K562 (cell line): ENCODE results near the gene ETHE1. TPM values are rescaled to one million over a fixed set of nuclear protein-coding genes. Genes with fewer than 3 reads are reported as not detected.

Experiments
- BCL6 ChIP-seq: fragments of 250-450 bp; sonication (Bioruptor Pico); IDR thresholded peaks from 2 replicates; pipeline ENCODE4 v1.4.0; 2020
- BCOR ChIP-seq: fragments of 450-650 bp; IDR thresholded peaks from 2 replicates; pipeline ENCODE4 v1.6.1; 2016
- BHLHE40 ChIP-seq: IDR thresholded peaks from 2 replicates; pipeline ENCODE4 v1.6.1; 2011; ENCODE audit warnings: low read length, improper control_type of control experiment
- CBX2 ChIP-seq: fragments of 200-600 bp; sonication (generic); IDR thresholded peaks from one replicate; pipeline ENCODE4 v1.6.1; 2012; ENCODE audit warnings: mild to moderate bottlenecking, low read length, inconsistent platforms; ENCODE audit not compliant: insufficient read depth, poor library complexity, severe bottlenecking
- ELF2 ChIP-seq: fragments of 250-450 bp; sonication (Bioruptor Pico); IDR thresholded peaks from 2 replicates; pipeline ENCODE4 v1.5.0; 2021; ENCODE audit warnings: mild to moderate bottlenecking
- ESRRA ChIP-seq: fragments of 450-650 bp; IDR thresholded peaks from 2 replicates; pipeline ENCODE4 v1.6.1; 2014; ENCODE audit warnings: low read depth, mild to moderate bottlenecking, moderate library complexity, borderline replicate concordance
- FOXK2 ChIP-seq, 2 experiments: fragments of 450-650 bp; IDR thresholded peaks in 1 of 2; conservative IDR thresholded peaks in 1 of 2; 2 replicates each; pipeline ENCODE4 v1.6.1; 2016; ENCODE audit warnings: low read depth in 2 of 2, mild to moderate bottlenecking in 1 of 2
- GATAD2A ChIP-seq: fragments of 450-650 bp; IDR thresholded peaks from 2 replicates; pipeline ENCODE4 v1.6.1; 2017
- HDAC2 ChIP-seq: fragments of 450-650 bp; IDR thresholded peaks from 2 replicates; pipeline ENCODE4 v1.6.1; 2016; ENCODE audit warnings: mild to moderate bottlenecking
- HNRNPL ChIP-seq: fragments of 200-400 bp; formaldehyde crosslinking; IDR thresholded peaks from 2 replicates; pipeline ENCODE4 v1.6.1; 2017; ENCODE audit warnings: low read depth, mild to moderate bottlenecking, low read length
- KLF6 ChIP-seq: fragments of 250-450 bp; sonication (Bioruptor Pico); IDR thresholded peaks from 2 replicates; pipeline ENCODE4 v1.4.0; 2020; ENCODE audit warnings: mild to moderate bottlenecking, moderate library complexity, borderline replicate concordance
- MTA3 ChIP-seq: fragments of 450-650 bp; formaldehyde crosslinking; IDR thresholded peaks from 2 replicates; pipeline ENCODE4 v1.6.1; 2017; ENCODE audit warnings: mild to moderate bottlenecking, borderline replicate concordance
- NCOA4 ChIP-seq: fragments of 450-650 bp; IDR thresholded peaks from 2 replicates; pipeline ENCODE4 v1.6.1; 2018; ENCODE audit warnings: mild to moderate bottlenecking; ENCODE audit not compliant: partially characterized antibody
- NR1H2 ChIP-seq: sonication (generic); formaldehyde crosslinking; IDR thresholded peaks from 2 replicates; pipeline ENCODE4 v1.4.0; 2020; ENCODE audit warnings: mild to moderate bottlenecking, missing genetic modification reagents
- RBM34 ChIP-seq: fragments of 200-400 bp; formaldehyde crosslinking; IDR thresholded peaks from 2 replicates; pipeline ENCODE4 v1.6.1; 2018; ENCODE audit warnings: low read length, borderline replicate concordance; ENCODE audit not compliant: insufficient read depth
- SMAD3 ChIP-seq: fragments of 450-650 bp; formaldehyde crosslinking; conservative IDR thresholded peaks from 2 replicates; pipeline ENCODE4 v1.4.0; 2020; ENCODE audit warnings: mild to moderate bottlenecking
- ZFPM2 ChIP-seq: fragments of 250-450 bp; sonication (Bioruptor Pico); IDR thresholded peaks from 2 replicates; pipeline ENCODE4 v1.5.1; 2022; ENCODE audit warnings: mild to moderate bottlenecking
- ZNF146 ChIP-seq: IDR thresholded peaks from one replicate; pipeline ENCODE4 v1.6.1; 2018; ENCODE audit warnings: missing compliant biosample characterization; ENCODE audit not compliant: unreplicated experiment
- ZNF778 ChIP-seq: fragments of 450-650 bp; formaldehyde crosslinking; IDR thresholded peaks from 2 replicates; pipeline ENCODE4 v1.4.0; 2020; ENCODE audit warnings: mild to moderate bottlenecking, moderate library complexity
- polyA plus RNA-seq, 8 experiments: library from polyadenylated mRNA; depleted of rRNA in 4 of 8; stranded (reverse) in 5 of 8; unstranded in 3 of 8; fragments of >200 nt; fragmentation: Nextera tagmentation in 2 of 8; fragmentation: Illumina TruSeq in 1 of 8; extraction: Ambion mirVana in 2 of 8; extraction: Trizol in 1 of 8; gene quantifications; 2 replicates each; pipeline versions ENCODE4 v1.2.1 to v1.2.3, GENCODE V29; 2011 to 2014; ENCODE audit warnings: inconsistent platforms in 1 of 8, missing spikeins in 1 of 8
- total RNA-seq, 7 experiments: library from RNA; depleted of rRNA in 6 of 7; stranded (reverse); fragments of >200 nt in 6 of 7; fragmentation: Illumina TruSeq in 2 of 7; extraction: Trizol in 2 of 7; gene quantifications; 2 replicates each; pipeline versions ENCODE4 v1.2.1 to v1.2.3, GENCODE V29; 2011 to 2021; ENCODE audit warnings: low replicate concordance in 1 of 7
- TF ChIP-seq, protein P1 (sequence below): fragments of 450-650 bp; IDR thresholded peaks from 2 replicates; pipeline ENCODE4 v1.6.1; 2016
- TF ChIP-seq, protein P2 (sequence below): fragments of 450-650 bp; formaldehyde crosslinking; IDR thresholded peaks from 2 replicates; pipeline ENCODE4 v1.4.0; 2020; ENCODE audit warnings: mild to moderate bottlenecking, moderate library complexity
- TF ChIP-seq, protein P3 (sequence below): sonication (generic); formaldehyde crosslinking; IDR thresholded peaks from 2 replicates; pipeline ENCODE4 v1.8.1; 2022; ENCODE audit warnings: missing genetic modification reagents
- TF ChIP-seq, protein P4 (sequence below): fragments of 250-450 bp; sonication (Bioruptor Pico); IDR thresholded peaks from 2 replicates; pipeline ENCODE4 v1.5.0; 2021; ENCODE audit warnings: mild to moderate bottlenecking, borderline replicate concordance

The ETHE1 gene
- total and polyA plus RNA-seq, 9 of the 15 experiments (the other 6 are each of a cell fraction or from before 2014, with no cell fraction given), result 2.9 to 21.0 (median 10.2) TPM

DNA sequence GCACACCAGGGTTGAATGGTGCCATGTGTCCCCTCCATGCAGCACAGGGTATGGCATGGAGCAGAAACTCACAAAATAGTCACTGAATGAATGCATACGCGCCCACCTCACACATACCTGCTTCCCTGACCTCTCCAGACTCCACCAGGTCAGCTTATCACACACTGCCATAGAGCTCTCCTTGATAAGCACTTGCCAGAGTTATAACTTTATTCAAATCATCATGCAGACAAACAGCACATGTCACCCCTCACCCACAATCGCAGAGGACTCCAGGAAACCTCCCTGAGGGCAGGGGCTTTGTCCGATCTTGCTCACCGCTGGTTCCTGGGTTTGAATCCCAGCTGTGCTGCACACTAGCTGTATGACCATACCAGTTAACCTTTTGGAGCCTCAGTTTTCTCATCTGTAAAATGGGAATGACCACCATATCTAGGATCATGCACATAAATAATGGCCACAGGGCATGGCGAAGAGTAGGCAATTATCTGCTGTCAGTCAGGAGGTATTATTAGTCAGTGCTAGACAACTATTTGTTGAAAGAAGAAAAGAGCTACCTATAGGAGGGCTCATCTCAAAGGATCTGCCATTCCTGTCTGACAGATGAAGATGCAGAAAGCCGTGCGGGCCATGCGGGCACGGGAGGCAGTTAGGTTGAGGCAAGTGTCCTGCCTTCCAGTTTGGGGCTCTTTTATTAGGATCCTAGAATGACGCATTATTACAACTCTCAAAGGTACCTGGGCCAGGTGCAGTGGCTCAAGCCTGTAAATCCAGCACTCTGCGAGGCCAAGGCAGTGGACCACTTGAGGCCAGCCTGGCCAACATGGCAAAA lies 34.4 kb upstream of the ETHE1 start (continued):
- TF ChIP-seq CBX2 (no peak), GATAD2A (no peak), BHLHE40 (no peak), BCOR (peak; percentile 94), KLF6 (CRISPR knock-in tag) (no peak), HDAC2 (0 out of 2 replicates have a peak, but pooled peaks have one; percentile 23), NR1H2 (CRISPR knock-in tag) (no peak), ZNF778 (no peak), ELF2 (no peak), ZNF146 (CRISPR knock-in tag) (no peak), SMAD3 (CRISPR knock-in tag) (no peak), ZFPM2 (CRISPR knock-in tag) (no peak), ESRRA (peak; percentile 83), BCL6 (no peak), FOXK2 (conservative IDR thresholded peaks at IDR 0.05 in 1 of 2, IDR thresholded peaks at IDR 0.05 in 1 of 2; ENCODE audit: low read depth in 2 of 2) (no peak), NCOA4 (no peak), HNRNPL (no peak), RBM34 (no peak), MTA3 (no peak)
- TF ChIP-seq, protein P1, sequence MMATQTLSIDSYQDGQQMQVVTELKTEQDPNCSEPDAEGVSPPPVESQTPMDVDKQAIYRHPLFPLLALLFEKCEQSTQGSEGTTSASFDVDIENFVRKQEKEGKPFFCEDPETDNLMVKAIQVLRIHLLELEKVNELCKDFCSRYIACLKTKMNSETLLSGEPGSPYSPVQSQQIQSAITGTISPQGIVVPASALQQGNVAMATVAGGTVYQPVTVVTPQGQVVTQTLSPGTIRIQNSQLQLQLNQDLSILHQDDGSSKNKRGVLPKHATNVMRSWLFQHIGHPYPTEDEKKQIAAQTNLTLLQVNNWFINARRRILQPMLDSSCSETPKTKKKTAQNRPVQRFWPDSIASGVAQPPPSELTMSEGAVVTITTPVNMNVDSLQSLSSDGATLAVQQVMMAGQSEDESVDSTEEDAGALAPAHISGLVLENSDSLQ, result 0 out of 2 replicates have a peak, but pooled peaks have one; percentile 13
- TF ChIP-seq, protein P2, sequence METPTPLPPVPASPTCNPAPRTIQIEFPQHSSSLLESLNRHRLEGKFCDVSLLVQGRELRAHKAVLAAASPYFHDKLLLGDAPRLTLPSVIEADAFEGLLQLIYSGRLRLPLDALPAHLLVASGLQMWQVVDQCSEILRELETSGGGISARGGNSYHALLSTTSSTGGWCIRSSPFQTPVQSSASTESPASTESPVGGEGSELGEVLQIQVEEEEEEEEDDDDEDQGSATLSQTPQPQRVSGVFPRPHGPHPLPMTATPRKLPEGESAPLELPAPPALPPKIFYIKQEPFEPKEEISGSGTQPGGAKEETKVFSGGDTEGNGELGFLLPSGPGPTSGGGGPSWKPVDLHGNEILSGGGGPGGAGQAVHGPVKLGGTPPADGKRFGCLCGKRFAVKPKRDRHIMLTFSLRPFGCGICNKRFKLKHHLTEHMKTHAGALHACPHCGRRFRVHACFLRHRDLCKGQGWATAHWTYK, result no peak
- TF ChIP-seq, protein P3, sequence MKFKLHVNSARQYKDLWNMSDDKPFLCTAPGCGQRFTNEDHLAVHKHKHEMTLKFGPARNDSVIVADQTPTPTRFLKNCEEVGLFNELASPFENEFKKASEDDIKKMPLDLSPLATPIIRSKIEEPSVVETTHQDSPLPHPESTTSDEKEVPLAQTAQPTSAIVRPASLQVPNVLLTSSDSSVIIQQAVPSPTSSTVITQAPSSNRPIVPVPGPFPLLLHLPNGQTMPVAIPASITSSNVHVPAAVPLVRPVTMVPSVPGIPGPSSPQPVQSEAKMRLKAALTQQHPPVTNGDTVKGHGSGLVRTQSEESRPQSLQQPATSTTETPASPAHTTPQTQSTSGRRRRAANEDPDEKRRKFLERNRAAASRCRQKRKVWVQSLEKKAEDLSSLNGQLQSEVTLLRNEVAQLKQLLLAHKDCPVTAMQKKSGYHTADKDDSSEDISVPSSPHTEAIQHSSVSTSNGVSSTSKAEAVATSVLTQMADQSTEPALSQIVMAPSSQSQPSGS (CRISPR knock-in tag), result no peak
- TF ChIP-seq, protein P4, sequence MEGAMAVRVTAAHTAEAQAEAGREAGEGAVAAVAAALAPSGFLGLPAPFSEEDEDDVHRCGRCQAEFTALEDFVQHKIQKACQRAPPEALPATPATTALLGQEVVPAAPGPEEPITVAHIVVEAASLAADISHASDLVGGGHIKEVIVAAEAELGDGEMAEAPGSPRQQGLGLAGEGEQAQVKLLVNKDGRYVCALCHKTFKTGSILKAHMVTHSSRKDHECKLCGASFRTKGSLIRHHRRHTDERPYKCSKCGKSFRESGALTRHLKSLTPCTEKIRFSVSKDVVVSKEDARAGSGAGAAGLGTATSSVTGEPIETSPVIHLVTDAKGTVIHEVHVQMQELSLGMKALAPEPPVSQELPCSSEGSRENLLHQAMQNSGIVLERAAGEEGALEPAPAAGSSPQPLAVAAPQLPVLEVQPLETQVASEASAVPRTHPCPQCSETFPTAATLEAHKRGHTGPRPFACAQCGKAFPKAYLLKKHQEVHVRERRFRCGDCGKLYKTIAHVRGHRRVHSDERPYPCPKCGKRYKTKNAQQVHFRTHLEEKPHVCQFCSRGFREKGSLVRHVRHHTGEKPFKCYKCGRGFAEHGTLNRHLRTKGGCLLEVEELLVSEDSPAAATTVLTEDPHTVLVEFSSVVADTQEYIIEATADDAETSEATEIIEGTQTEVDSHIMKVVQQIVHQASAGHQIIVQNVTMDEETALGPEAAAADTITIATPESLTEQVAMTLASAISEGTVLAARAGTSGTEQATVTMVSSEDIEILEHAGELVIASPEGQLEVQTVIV (CRISPR knock-in tag), result no peak
